Fibroblast of the aortic adventitia (primary cell): Measurements from ENCODE around the gene DDX18. TPM values are rescaled to one million over a fixed set of nuclear protein-coding genes. Genes with fewer than 3 reads are reported as not detected.

Experiments
- DNase-seq: peaks from one replicate; pipeline ENCODE4 v3.0.0-alpha.2; 2010; ENCODE audit warnings: low read depth
- H3K4me3 ChIP-seq: 2 replicates; pipeline ENCODE4 v1.5.1; 2011; ENCODE audit warnings: low read depth, mild to moderate bottlenecking, control low read depth, low read length, moderate library complexity
- CTCF ChIP-seq: IDR thresholded peaks from 2 replicates; pipeline ENCODE4 v1.5.1; 2011; ENCODE audit warnings: mild to moderate bottlenecking, low read length, control low read depth, inconsistent platforms; ENCODE audit not compliant: insufficient read depth
- total RNA-seq: library from RNA; depleted of rRNA; stranded (reverse); fragments of >200 nt; gene quantifications from 2 replicates; pipeline ENCODE4 v1.2.3, GENCODE V29; 2012; ENCODE audit warnings: low replicate concordance

DDX18 gene
- total RNA-seq, 1 donor: 48.3 TPM

GRCh38 chr2:117856415-117857210 lies 42.1 kb downstream of the DDX18 start:
- TF ChIP-seq CTCF: no peak
- no peak overlapping the region for H3K4me3 ChIP-seq
- peak; percentile 95 for DNase-seq

DNA sequence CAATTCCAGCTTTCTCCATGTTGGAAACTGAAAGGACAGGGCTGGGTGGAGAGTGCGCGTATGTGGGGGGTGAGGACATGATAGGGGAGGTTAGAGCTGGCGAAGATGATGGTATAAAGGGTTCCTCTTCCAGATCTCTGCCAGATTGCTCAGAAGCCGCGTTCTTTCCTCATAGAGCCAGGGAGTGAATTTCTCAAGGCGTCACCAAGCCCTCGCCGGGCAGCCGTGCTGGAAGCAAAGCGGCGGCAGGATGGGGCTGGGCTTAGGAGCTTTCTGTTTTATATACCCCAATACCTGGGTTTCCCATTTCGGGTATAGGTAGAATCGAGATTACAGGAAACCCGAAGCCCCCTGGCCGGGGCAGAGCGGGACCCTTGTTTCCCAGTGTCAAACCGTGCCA lies 43.8 kb downstream of the DDX18 start:
- no peak overlapping the region for H3K4me3 ChIP-seq
- no peak for TF ChIP-seq CTCF
- no peak for DNase-seq

GRCh38 chr2:117858892-117859531 lies 44.5 kb downstream of the DDX18 start:
- no peak for DNase-seq
- no peak for TF ChIP-seq CTCF
- H3K4me3 ChIP-seq: no peak overlapping the region

DNA sequence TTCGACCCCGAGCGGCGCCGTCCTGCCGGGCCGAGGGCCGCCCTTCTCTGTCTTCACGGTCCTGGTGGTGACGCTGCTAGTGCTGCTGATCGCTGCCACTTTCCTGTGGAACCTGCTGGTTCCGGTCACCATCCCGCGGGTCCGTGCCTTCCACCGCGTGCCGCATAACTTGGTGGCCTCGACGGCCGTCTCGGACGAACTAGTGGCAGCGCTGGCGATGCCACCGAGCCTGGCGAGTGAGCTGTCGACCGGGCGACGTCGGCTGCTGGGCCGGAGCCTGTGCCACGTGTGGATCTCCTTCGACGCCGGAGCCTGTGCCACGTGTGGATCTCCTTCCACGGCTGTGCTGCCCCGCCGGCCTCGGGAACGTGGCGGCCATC lies 45.0 kb downstream of the DDX18 start:
- no peak overlapping the region for H3K4me3 ChIP-seq
- DNase-seq: no peak
- no peak for TF ChIP-seq CTCF

- H3K4me3 ChIP-seq: peak overlapping the region; percentile 25
- no peak for TF ChIP-seq CTCF
- no peak for DNase-seq
Measured at GRCh38 chr2:117859924-117860647, 45.6 kb downstream of the DDX18 start.

GRCh38 chr2:117862459-117862858 lies 48.0 kb downstream of the DDX18 start:
- no peak for TF ChIP-seq CTCF
- no peak overlapping the region for H3K4me3 ChIP-seq
- DNase-seq: no peak
